SKM-1 (cell line): ENCODE results near the gene UNC45B.
"Not testable (repeated sequence)": the region's sequence is repeated elsewhere in the genome, so short reads cannot be mapped to it uniquely, and the experiment has no call there.

ENCODE experiments used
- DNase-seq: peaks from one replicate; lab custom pipeline; 2025; ENCODE audit not compliant: unreplicated experiment; lab: John Stamatoyannopoulos, UW

The UNC45B gene

GRCh38 chr17:35138218-35138617, 9.4 kb upstream of the UNC45B start:
- no peak for DNase-seq

GRCh38 chr17:35141681-35142466, 5.7 kb upstream of the UNC45B start, which contains the start of gene NLE1:
TSS of gene NLE1 (minus strand) at chr17:35142303. CDS start at chr17:35142275, 28 bp downstream.
- peak; percentile 53 for DNase-seq

- DNase-seq, result no peak
Measured at GRCh38 chr17:35142467-35142796, 5.2 kb upstream of the UNC45B start.

GRCh38 chr17:35144840-35145239, 2.8 kb upstream of the UNC45B start:
- no peak for DNase-seq

- no peak for DNase-seq
Measured at GRCh38 chr17:35146214-35146833, 1.3 kb upstream of the UNC45B start.

GRCh38 chr17:35148144-35148543, 527 bp downstream of the UNC45B start:
- no peak for DNase-seq

GRCh38 chr17:35149941-35150340, 2.3 kb downstream of the UNC45B start:
- no peak for DNase-seq

GRCh38 chr17:35151080-35151479, 3.5 kb downstream of the UNC45B start:
- not testable (repeated sequence) for DNase-seq

- DNase-seq, result no peak
Measured at GRCh38 chr17:35152421-35153140, 5.0 kb downstream of the UNC45B start.

GRCh38 chr17:35154196-35155165, 6.9 kb downstream of the UNC45B start:
- DNase-seq, result no peak

GRCh38 chr17:35155246-35155645, 7.6 kb downstream of the UNC45B start:
- no peak for DNase-seq

- DNase-seq, result no peak
Measured at GRCh38 chr17:35159940-35160339, 12.3 kb downstream of the UNC45B start.

GRCh38 chr17:35160354-35161201, 13.0 kb downstream of the UNC45B start:
- no peak for DNase-seq

- DNase-seq, result peak; percentile 42
Measured at GRCh38 chr17:35161281-35161761, 13.7 kb downstream of the UNC45B start.

GRCh38 chr17:35162755-35163154, 15.1 kb downstream of the UNC45B start:
- DNase-seq, result no peak

- no peak for DNase-seq
Measured at GRCh38 chr17:35163886-35164285, 16.3 kb downstream of the UNC45B start.

GRCh38 chr17:35164716-35165115, 17.1 kb downstream of the UNC45B start:
- no peak for DNase-seq

GRCh38 chr17:35166526-35166925, 18.9 kb downstream of the UNC45B start:
- no peak for DNase-seq

- DNase-seq, result no peak
Measured at GRCh38 chr17:35167046-35167445, 19.4 kb downstream of the UNC45B start.

GRCh38 chr17:35167666-35168065, 20.0 kb downstream of the UNC45B start:
- DNase-seq, result no peak
